Body of pancreas (tissue), 4 donors: ENCODE data around the gene TMEM39A. TPM values are rescaled to one million over a fixed set of nuclear protein-coding genes. Genes with fewer than 3 reads are reported as not detected.

Source experiments
- ATAC-seq: fragments of 150-250 bp; one replicate; pipeline ENCODE4 v1.9.1; 2016
- DNase-seq, 4 donors: peaks; one replicate each; pipeline ENCODE4 v3.0.0-alpha.2; 2019
- H3K27ac ChIP-seq, 4 donors: fragments of 200-600 bp; sonication (generic); 1 replicate in 3 of 4; 2 replicates in 1 of 4; pipeline versions ENCODE4 v1.5.1 to v1.6.1; 2016 to 2019; ENCODE audit warnings: mild to moderate bottlenecking in 1 of 4, mixed read lengths in 1 of 4, moderate library complexity in 1 of 4
- H3K27me3 ChIP-seq, 2 donors: fragments of 200-600 bp; sonication (generic); one replicate each; pipeline ENCODE4 v1.6.0; 2016; ENCODE audit warnings: mild to moderate bottlenecking in 1 of 2
- H3K36me3 ChIP-seq, 2 donors: fragments of 200-600 bp; sonication (generic); replicated peaks in 1 of 2; 2 replicates each; pipeline ENCODE4 v1.5.1; 2016; ENCODE audit warnings: low read depth in 2 of 2; ENCODE audit not compliant: insufficient read depth in 1 of 2
- H3K4me1 ChIP-seq: fragments of 200-600 bp; sonication (generic); one replicate; pipeline ENCODE4 v1.6.0; 2016
- H3K4me3 ChIP-seq, 2 donors: fragments of 200-600 bp; sonication (generic); 1 replicate in 1 of 2; 2 replicates in 1 of 2; pipeline ENCODE4 v1.5.1; 2016 to 2019
- H3K9me3 ChIP-seq, 3 donors: fragments of 200-600 bp; sonication (generic); 1 replicate in 2 of 3; 2 replicates in 1 of 3; pipeline ENCODE4 v1.5.1; 2016
- POLR2A ChIP-seq, 3 donors: fragments of 450-650 bp; IDR thresholded peaks; one replicate each; pipeline ENCODE4 v1.6.1; 2016; ENCODE audit warnings: antibody characterized with exemption in 3 of 3, mild to moderate bottlenecking in 2 of 3
- WGBS, 2 donors: methylation state at CpG; one replicate each; pipeline ENCODE4 v1.1.5; 2017; 5-methylcytosine and 5-hydroxymethylcytosine counted together
- intact Hi-C: fragments of 100-400 bp; cut with DNase I; formaldehyde crosslinking; loops from one replicate; pipeline ENCODE4 v1.15.1; 2023
- total RNA-seq, 2 donors: library from RNA; depleted of rRNA; stranded (reverse); fragments of >200 nt; gene quantifications; one replicate each; pipeline ENCODE4 v1.1.0, GENCODE V29; 2016
- TF ChIP-seq, protein P1 (sequence below), 7 experiments: fragments of 450-650 bp in 4 of 7; fragments of 200-600 bp in 3 of 7; sonication (generic) in 3 of 7; IDR thresholded peaks; one replicate each; pipeline ENCODE4 v1.5.1; 2016 to 2019; ENCODE audit warnings: antibody characterized with exemption in 7 of 7

The TMEM39A gene
- total RNA-seq, 2 donors from 2014 or later = 50.1 to 85.4 TPM

- WGBS, 2 donors = 71 to 76% methylated on average over 2 of the region's 2 CpGs
- Histone ChIP-seq H3K36me3 (no peaks in the 10 kb centered on the region), H3K4me1 (peaks cover 26% of the 10 kb centered on the region), H3K27ac (peak overlapping the region in 3 of 4 donors; percentile 60 to 84 (median 82)), H3K9me3 (no peaks in the 10 kb centered on the region), H3K27me3 (no peaks in the 10 kb centered on the region), H3K4me3 (no peak overlapping the region)
- no peak for TF ChIP-seq POLR2A (IDR thresholded peaks at IDR 0.05)
- TF ChIP-seq, protein P1, sequence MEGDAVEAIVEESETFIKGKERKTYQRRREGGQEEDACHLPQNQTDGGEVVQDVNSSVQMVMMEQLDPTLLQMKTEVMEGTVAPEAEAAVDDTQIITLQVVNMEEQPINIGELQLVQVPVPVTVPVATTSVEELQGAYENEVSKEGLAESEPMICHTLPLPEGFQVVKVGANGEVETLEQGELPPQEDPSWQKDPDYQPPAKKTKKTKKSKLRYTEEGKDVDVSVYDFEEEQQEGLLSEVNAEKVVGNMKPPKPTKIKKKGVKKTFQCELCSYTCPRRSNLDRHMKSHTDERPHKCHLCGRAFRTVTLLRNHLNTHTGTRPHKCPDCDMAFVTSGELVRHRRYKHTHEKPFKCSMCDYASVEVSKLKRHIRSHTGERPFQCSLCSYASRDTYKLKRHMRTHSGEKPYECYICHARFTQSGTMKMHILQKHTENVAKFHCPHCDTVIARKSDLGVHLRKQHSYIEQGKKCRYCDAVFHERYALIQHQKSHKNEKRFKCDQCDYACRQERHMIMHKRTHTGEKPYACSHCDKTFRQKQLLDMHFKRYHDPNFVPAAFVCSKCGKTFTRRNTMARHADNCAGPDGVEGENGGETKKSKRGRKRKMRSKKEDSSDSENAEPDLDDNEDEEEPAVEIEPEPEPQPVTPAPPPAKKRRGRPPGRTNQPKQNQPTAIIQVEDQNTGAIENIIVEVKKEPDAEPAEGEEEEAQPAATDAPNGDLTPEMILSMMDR (IDR thresholded peaks at IDR 0.05) = no peak
- intact Hi-C loops = no loop called here
- ATAC-seq (no peak), DNase-seq (no peak)
These were observed 4.6 kb upstream of the TMEM39A start for GRCh38 chr3:119468041-119468440.

GRCh38 chr3:119457246-119457645 is 6.2 kb downstream of the TMEM39A start:
- H3K27me3 ChIP-seq = no peaks in the 10 kb centered on the region
- H3K9me3 ChIP-seq = no peaks in the 10 kb centered on the region
- no peak overlapping the region for H3K4me3 ChIP-seq
- H3K36me3 ChIP-seq = peaks cover 6 to 29% of the 10 kb centered on the region in 2 donors
- WGBS, 2 donors = 66 to 96% methylated on average over 4 of the region's 4 CpGs
- H3K4me1 ChIP-seq = peaks cover 58% of the 10 kb centered on the region
- H3K27ac ChIP-seq = peak overlapping the region in 1 of 4 donors; percentile 37
- TF ChIP-seq POLR2A (IDR thresholded peaks at IDR 0.05) = no peak
- TF ChIP-seq, protein P1 (IDR thresholded peaks at IDR 0.05) = no peak
- ATAC-seq (no peak), DNase-seq (peak in 1 of 4 donors; percentile 27)
- intact Hi-C loops = no loop called here

DNA sequence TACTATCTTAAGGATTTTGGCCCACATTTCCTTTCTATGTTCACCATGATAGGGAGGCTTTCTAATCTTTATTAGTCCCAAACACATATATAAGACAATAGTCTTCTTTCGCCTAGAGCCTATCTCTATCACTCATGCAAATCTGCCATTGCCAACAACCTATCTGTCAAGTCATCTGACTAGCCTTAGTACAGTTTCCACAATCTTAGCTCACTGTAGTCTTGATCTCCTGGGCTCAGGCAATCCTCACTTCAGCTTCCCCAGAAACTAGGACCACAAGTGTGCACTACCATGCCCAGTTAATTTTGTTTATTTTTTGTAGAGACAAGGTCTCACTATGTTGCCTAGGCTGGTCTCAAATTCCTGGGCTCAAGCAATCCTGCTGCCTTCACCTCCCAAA is 6.9 kb downstream of the TMEM39A start:
- Histone ChIP-seq H3K36me3 (peaks cover 6 to 30% of the 10 kb centered on the region in 2 donors), H3K4me3 (no peak overlapping the region), H3K9me3 (no peaks in the 10 kb centered on the region), H3K4me1 (peaks cover 50% of the 10 kb centered on the region), H3K27ac (peak overlapping the region in 1 of 4 donors; percentile 17), H3K27me3 (no peaks in the 10 kb centered on the region)
- TF ChIP-seq, protein P1 (IDR thresholded peaks at IDR 0.05) = no peak
- no peak for TF ChIP-seq POLR2A (IDR thresholded peaks at IDR 0.05)
- intact Hi-C loops = no loop called here
- WGBS, 2 donors = 41 to 67% methylated on average over 1 of the region's 1 CpG
- ATAC-seq (no peak), DNase-seq (no peak)

- Histone ChIP-seq H3K27me3 (no peaks in the 10 kb centered on the region), H3K9me3 (no peaks in the 10 kb centered on the region), H3K4me1 (peaks cover 31% of the 10 kb centered on the region), H3K36me3 (peaks cover 6 to 39% of the 10 kb centered on the region in 2 donors), H3K27ac (no peak overlapping the region), H3K4me3 (no peak overlapping the region)
- DNase-seq = no peak
- ATAC-seq = no peak
- WGBS, 2 donors = 41 to 52% methylated on average over 1 of the region's 1 CpG
- intact Hi-C loops = no loop called here
- TF ChIP-seq, protein P1 (IDR thresholded peaks at IDR 0.05) = no peak
- no peak for TF ChIP-seq POLR2A (IDR thresholded peaks at IDR 0.05)
These were observed 9.6 kb downstream of the TMEM39A start for GRCh38 chr3:119453822-119454221.

DNA sequence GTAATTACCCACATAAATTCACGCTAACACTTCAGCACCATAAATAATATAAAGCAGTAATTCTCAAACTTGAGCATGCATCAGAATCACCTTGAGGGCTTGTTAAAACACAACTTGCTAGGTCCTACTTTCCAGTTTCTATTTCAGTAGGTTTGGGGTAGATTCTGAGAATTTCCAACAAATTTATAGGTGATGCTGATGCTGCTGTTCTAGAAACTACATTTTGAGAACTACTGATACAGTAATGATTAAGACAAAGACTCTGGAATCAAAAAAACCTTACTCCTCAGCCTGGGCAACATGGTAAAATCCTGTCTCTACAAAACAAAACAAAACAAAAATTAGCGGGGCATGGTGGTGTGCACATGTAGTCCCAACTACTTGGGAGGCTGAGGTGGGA is 18.8 kb downstream of the TMEM39A start:
- Histone ChIP-seq H3K27ac (no peak overlapping the region), H3K4me1 (no peaks in the 10 kb centered on the region), H3K36me3 (peaks cover 0 to 29% of the 10 kb centered on the region in 2 donors), H3K27me3 (no peaks in the 10 kb centered on the region), H3K9me3 (no peaks in the 10 kb centered on the region), H3K4me3 (no peak overlapping the region)
- intact Hi-C loops = no loop called here
- TF ChIP-seq POLR2A (IDR thresholded peaks at IDR 0.05) = no peak
- DNase-seq (no peak), ATAC-seq (no peak)
- 95 to 100% methylated on average over 2 of the region's 2 CpGs for WGBS, 2 donors
